ENCODE results near the gene WDR1.

WDR1 gene

GRCh38 chr4:10079912-10080588 lies 36.5 kb downstream of the WDR1 start:
- TF ChIP-seq POLR2AphosphoS5 (IDR thresholded peaks at IDR 0.05; ENCODE audit: borderline replicate concordance, low read depth, low read length) (no peak), EZH2 (IDR thresholded peaks at IDR 0.05) (no peak), FOXP2 (optimal IDR thresholded peaks at IDR 0.05; ENCODE audit: control extremely low read depth, extremely low read length, insufficient read depth) (no peak)
- H3K36me3 ChIP-seq (ENCODE audit: insufficient read depth, low read length) = peaks cover 23% of the 10 kb centered on the region; the same call in 1 of the 2 replicates
- H3K4me3 ChIP-seq = no peak overlapping the region
- no peak overlapping the region for H3K27ac ChIP-seq
- DNase-seq (ENCODE audit: low read depth, low spot score) = no peak
- H3K9me3 ChIP-seq (ENCODE audit: low read depth, low read length) = no peaks in the 10 kb centered on the region
- H3K9ac ChIP-seq (ENCODE audit: insufficient read length) = no peak overlapping the region

DNA sequence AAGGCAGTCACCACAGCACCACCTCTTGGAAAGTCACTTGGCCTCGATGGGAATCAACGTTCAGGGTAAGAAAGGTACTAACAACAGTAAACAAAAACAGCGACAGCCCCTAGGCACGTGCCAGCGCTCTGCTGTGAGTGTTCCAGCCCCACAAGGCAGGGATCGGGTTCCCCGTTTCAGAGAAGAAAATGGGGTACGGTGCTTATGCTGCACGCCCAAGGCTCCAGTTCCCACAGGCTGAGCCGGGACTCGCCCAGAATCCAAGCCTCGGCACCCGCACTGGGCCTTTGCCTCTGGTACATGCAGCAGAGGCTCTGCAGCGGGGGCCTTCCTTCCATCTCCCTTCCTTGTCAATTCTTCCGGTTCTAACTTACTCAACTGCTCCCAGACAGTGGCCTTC lies 37.3 kb downstream of the WDR1 start:
- Histone ChIP-seq H3K9me3 (ENCODE audit: low read depth, low read length) (no peaks in the 10 kb centered on the region), H3K4me3 (no peak overlapping the region), H3K36me3 (ENCODE audit: insufficient read depth, low read length) (peaks cover 30% of the 10 kb centered on the region; the same call in 1 of the 2 replicates), H3K27ac (no peak overlapping the region), H3K9ac (ENCODE audit: insufficient read length) (no peak overlapping the region)
- DNase-seq (ENCODE audit: low read depth, low spot score) = no peak
- TF ChIP-seq FOXP2 (optimal IDR thresholded peaks at IDR 0.05; ENCODE audit: control extremely low read depth, extremely low read length, insufficient read depth) (no peak), EZH2 (IDR thresholded peaks at IDR 0.05) (no peak), POLR2AphosphoS5 (IDR thresholded peaks at IDR 0.05; ENCODE audit: borderline replicate concordance, low read depth, low read length) (no peak)

- no peak for DNase-seq (ENCODE audit: low read depth, low spot score)
- TF ChIP-seq POLR2AphosphoS5 (IDR thresholded peaks at IDR 0.05; ENCODE audit: borderline replicate concordance, low read depth, low read length) (no peak), EZH2 (IDR thresholded peaks at IDR 0.05) (no peak), FOXP2 (optimal IDR thresholded peaks at IDR 0.05; ENCODE audit: control extremely low read depth, extremely low read length, insufficient read depth) (no peak)
- H3K27ac ChIP-seq = no peak overlapping the region
- H3K9me3 ChIP-seq (ENCODE audit: low read depth, low read length) = no peaks in the 10 kb centered on the region
- peaks cover 30% of the 10 kb centered on the region; the same call in 1 of the 2 replicates for H3K36me3 ChIP-seq (ENCODE audit: insufficient read depth, low read length)
- H3K9ac ChIP-seq (ENCODE audit: insufficient read length) = no peak overlapping the region
- H3K4me3 ChIP-seq = no peak overlapping the region
These were observed 37.9 kb downstream of the WDR1 start for GRCh38 chr4:10078481-10079233.

DNA sequence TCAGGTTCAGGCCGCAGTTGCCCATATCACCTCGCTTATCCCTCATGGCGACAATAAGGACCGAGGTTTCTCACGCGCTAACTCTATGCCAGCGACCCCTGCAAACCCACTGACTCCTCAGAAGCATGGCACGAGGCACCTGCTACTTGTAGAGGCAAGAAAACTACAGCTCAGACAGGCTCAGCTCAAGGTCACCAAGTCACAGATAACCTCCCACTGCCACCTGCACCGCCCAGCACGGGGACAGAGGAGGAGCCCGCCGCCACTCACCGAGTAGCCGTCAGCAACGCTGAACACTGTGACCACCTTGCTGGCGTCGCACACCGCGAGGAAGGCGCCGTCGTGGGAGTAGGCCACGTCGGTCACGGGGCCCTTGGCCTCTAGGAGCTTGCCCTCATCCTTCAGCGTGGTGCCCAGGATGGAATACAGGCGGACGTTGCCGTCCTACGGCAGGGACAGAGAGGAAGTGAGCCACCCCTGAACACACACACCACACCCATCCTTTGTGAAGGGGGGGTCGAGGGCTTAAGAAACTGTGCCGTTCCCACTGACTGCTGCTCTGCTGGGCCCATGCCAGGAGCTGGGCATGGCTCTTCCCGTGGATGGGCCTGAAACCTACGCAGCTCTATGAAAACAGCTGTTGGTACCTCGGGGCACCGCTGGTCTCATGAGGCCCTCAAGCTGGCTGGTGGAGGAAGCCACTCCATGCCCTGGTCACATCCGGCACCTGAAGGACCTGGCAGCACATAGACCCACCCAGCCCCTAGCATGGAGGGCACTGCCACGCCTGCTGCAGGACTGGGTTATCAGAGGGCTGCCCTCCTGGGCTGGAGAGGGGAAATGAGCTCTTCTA lies 38.9 kb downstream of the WDR1 start:
- TF ChIP-seq EZH2 (IDR thresholded peaks at IDR 0.05) (no peak), FOXP2 (optimal IDR thresholded peaks at IDR 0.05; ENCODE audit: control extremely low read depth, extremely low read length, insufficient read depth) (no peak), POLR2AphosphoS5 (IDR thresholded peaks at IDR 0.05; ENCODE audit: borderline replicate concordance, low read depth, low read length) (no peak)
- H3K9me3 ChIP-seq (ENCODE audit: low read depth, low read length) = no peaks in the 10 kb centered on the region
- no peak overlapping the region for H3K9ac ChIP-seq (ENCODE audit: insufficient read length)
- H3K36me3 ChIP-seq (ENCODE audit: insufficient read depth, low read length) = peaks cover 27% of the 10 kb centered on the region; the same call in 1 of the 2 replicates
- no peak for DNase-seq (ENCODE audit: low read depth, low spot score)
- H3K4me3 ChIP-seq = no peak overlapping the region
- H3K27ac ChIP-seq = no peak overlapping the region

- TF ChIP-seq FOXP2 (optimal IDR thresholded peaks at IDR 0.05; ENCODE audit: control extremely low read depth, extremely low read length, insufficient read depth) (no peak), POLR2AphosphoS5 (IDR thresholded peaks at IDR 0.05; ENCODE audit: borderline replicate concordance, low read depth, low read length) (no peak), EZH2 (IDR thresholded peaks at IDR 0.05) (no peak)
- Histone ChIP-seq H3K9ac (ENCODE audit: insufficient read length) (no peak overlapping the region), H3K27ac (no peak overlapping the region), H3K36me3 (ENCODE audit: insufficient read depth, low read length) (peaks cover 26% of the 10 kb centered on the region; the same call in 1 of the 2 replicates), H3K9me3 (ENCODE audit: low read depth, low read length) (no peaks in the 10 kb centered on the region), H3K4me3 (no peak overlapping the region)
- DNase-seq (ENCODE audit: low read depth, low spot score) = no peak
These were observed 39.5 kb downstream of the WDR1 start for GRCh38 chr4:10077076-10077475.

DNA sequence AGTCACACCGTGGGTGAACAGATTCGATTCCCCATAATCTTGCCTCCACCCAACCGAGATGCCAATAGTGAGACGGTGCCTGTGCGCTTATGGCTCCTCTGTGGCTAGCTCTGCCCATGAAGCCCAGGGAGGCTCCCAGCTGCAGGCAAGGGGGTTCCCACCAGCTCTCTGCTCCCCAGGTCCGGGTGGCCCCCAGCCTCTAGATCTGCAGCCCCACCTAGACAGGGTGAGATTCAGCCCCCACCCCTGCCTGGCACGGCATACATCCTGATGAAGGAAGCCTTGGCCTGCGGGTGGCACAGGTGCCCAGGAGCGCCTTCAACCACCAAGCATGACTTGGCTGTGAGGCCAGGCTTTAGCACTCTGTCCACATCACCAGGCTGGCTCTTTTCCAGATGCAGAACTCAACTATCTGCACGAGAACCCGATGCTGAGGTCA lies 40.6 kb downstream of the WDR1 start:
- no peaks in the 10 kb centered on the region for H3K9me3 ChIP-seq (ENCODE audit: low read depth, low read length)
- H3K27ac ChIP-seq = no peak overlapping the region
- peaks cover 26% of the 10 kb centered on the region; the same call in 1 of the 2 replicates for H3K36me3 ChIP-seq (ENCODE audit: insufficient read depth, low read length)
- no peak overlapping the region for H3K9ac ChIP-seq (ENCODE audit: insufficient read length)
- TF ChIP-seq EZH2 (IDR thresholded peaks at IDR 0.05) = no peak
- no peak for TF ChIP-seq FOXP2 (optimal IDR thresholded peaks at IDR 0.05; ENCODE audit: control extremely low read depth, extremely low read length, insufficient read depth)
- TF ChIP-seq POLR2AphosphoS5 (IDR thresholded peaks at IDR 0.05; ENCODE audit: borderline replicate concordance, low read depth, low read length) = no peak
- H3K4me3 ChIP-seq = no peak overlapping the region
- no peak for DNase-seq (ENCODE audit: low read depth, low spot score)

DNA sequence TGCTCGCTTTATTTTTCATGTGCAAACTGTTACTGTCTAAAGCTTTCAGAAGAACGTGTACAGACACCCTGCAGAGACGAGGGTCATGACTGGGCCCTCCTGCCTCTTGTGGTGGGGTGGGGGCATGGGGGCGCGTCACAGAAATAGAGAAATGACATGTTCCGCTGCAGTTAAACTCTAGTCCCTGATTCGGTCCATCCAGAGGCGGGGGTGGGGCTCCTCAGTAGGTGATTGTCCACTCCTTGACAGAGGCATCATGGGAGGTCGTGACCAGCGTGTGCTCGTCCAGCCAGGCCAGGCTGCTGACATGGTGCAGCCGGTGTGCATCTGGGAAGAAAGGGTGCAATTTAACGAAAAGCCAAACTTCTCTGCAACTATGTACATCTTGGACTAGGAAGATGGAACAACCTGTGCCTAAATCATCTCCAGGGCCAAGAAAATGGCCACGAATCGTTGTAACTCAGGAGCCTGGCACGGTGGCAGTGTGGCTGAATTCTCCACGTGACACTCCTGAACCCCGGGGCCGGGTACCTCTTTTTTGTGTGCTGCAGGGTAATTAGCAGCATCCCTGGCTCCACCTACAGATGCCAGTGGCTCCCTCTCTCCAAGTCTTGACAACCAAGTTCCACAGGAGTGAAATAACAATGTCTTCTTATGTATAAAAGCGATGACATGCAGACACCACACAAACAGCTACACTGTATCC lies 41.3 kb downstream of the WDR1 start:
- Histone ChIP-seq H3K27ac (no peak overlapping the region), H3K4me3 (no peak overlapping the region), H3K36me3 (ENCODE audit: insufficient read depth, low read length) (peaks cover 21% of the 10 kb centered on the region; the same call in 1 of the 2 replicates), H3K9me3 (ENCODE audit: low read depth, low read length) (no peaks in the 10 kb centered on the region), H3K9ac (ENCODE audit: insufficient read length) (no peak overlapping the region)
- DNase-seq (ENCODE audit: low read depth, low spot score) = no peak
- no peak for TF ChIP-seq POLR2AphosphoS5 (IDR thresholded peaks at IDR 0.05; ENCODE audit: borderline replicate concordance, low read depth, low read length)
- TF ChIP-seq FOXP2 (optimal IDR thresholded peaks at IDR 0.05; ENCODE audit: control extremely low read depth, extremely low read length, insufficient read depth) = no peak
- no peak for TF ChIP-seq EZH2 (IDR thresholded peaks at IDR 0.05)
